ENCODE measurements around the gene DNPH1. TPM values are rescaled to one million over a fixed set of nuclear protein-coding genes. Genes with fewer than 3 reads are reported as not detected.
A peak's percentile ranks its signal among the peaks of the same experiment; 100 is the strongest.

Gene DNPH1
- total RNA-seq, 3 donors from 2014 or later, result 46.5 to 61.1 (median 53.7) TPM

DNA sequence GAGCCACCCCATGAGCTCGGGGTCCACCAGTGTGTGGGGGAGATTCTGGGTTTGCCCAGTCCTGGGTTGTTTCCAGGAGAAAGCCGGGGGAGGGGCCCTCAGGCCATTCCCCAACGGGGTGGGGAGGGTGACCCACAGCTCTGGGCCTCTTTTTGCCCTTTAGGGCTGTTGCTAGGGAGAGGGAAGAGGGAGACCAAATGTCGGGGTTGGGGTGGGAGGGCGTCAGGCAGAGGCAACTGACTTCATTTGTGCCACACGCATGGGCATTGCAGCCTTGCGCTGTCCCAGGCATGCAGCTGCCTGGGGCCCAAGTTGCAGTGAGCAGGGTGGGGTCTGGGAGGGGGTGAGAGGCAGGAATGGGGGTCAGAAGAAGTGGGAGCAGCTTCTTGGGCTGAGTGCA, 49.2 kb downstream of the DNPH1 start:
- H3K4me1 ChIP-seq, result peaks cover 0 to 15% of the 10 kb centered on the region in 2 donors

DNA sequence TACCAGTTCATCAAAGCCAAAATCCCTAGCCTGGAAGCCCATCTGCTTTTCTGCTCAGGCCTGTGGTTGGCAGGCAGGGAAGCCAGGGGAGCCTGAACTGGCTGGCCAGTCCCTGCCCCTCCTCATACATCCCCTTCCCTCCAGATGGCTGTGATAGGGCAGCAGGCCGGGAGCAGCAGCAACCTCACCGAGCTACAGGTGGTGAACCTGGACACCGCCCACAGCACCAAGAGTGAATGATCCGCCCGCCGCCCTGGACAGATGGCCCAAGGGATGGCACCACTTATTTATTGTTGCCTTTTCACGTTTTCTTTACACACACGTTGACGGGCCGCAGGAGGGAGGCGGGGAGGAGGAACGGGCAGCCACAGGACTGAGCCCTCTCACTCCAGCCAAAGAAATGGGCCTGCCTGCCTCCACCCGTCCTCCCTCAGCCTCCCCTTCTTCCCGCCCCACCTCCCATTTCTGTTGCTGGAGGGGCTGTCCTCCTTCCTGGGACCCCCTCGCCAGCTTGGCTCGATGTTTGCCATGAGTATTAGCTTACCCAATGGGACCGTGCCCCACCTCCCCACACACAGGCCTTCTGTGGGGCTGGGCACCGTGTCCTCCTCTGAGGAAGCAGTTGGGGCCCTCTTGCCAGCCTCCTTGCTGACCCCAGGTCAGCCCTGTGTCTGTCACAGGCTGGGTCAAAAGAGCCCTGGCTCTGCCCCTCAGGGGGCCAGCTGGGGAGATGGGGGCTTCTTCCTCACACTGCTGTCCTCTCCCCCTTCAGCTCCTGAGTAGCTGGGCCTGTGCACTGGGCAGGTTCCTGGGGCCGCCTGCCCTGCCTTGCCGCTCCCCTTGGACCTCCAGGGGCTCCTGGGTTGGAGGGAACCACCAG, 50.1 kb downstream of the DNPH1 start:
- no peak overlapping the region for H3K4me3 ChIP-seq
- no peaks in the 10 kb centered on the region for H3K27me3 ChIP-seq
- DNase-seq (ENCODE audit: low spot score in 2 of 2), result no peak
- intact Hi-C loops (cut with DNase I; ENCODE audit: low total_unique reads), result no loop called here
- peak overlapping the region in 1 of 2 donors; percentile 14 for H3K27ac ChIP-seq
- H3K9me3 ChIP-seq, result no peaks in the 10 kb centered on the region
- no peaks in the 10 kb centered on the region for H3K36me3 ChIP-seq
- H3K4me1 ChIP-seq, result peaks cover 0 to 18% of the 10 kb centered on the region in 2 donors
- TF ChIP-seq, protein P1, sequence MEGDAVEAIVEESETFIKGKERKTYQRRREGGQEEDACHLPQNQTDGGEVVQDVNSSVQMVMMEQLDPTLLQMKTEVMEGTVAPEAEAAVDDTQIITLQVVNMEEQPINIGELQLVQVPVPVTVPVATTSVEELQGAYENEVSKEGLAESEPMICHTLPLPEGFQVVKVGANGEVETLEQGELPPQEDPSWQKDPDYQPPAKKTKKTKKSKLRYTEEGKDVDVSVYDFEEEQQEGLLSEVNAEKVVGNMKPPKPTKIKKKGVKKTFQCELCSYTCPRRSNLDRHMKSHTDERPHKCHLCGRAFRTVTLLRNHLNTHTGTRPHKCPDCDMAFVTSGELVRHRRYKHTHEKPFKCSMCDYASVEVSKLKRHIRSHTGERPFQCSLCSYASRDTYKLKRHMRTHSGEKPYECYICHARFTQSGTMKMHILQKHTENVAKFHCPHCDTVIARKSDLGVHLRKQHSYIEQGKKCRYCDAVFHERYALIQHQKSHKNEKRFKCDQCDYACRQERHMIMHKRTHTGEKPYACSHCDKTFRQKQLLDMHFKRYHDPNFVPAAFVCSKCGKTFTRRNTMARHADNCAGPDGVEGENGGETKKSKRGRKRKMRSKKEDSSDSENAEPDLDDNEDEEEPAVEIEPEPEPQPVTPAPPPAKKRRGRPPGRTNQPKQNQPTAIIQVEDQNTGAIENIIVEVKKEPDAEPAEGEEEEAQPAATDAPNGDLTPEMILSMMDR (IDR thresholded peaks at IDR 0.05), result no peak
- TF ChIP-seq POLR2A (IDR thresholded peaks at IDR 0.05), result no peak
- TF ChIP-seq POLR2AphosphoS5 (IDR thresholded peaks at IDR 0.05), result no peak

More for the DNA sequence above, 49.2 kb downstream of the DNPH1 start:
- Histone ChIP-seq H3K9me3 (no peaks in the 10 kb centered on the region), H3K27ac (peak overlapping the region; percentile 7 to 86), H3K27me3 (no peaks in the 10 kb centered on the region), H3K36me3 (no peaks in the 10 kb centered on the region), H3K4me3 (no peak overlapping the region)
- no peak for TF ChIP-seq POLR2A (IDR thresholded peaks at IDR 0.05)
- TF ChIP-seq, protein P1 (IDR thresholded peaks at IDR 0.05), result no peak
- TF ChIP-seq POLR2AphosphoS5 (IDR thresholded peaks at IDR 0.05), result no peak
- intact Hi-C loops (cut with DNase I; ENCODE audit: low total_unique reads), result no loop called here
- no peak for DNase-seq (ENCODE audit: low spot score in 2 of 2)

- no peaks in the 10 kb centered on the region for H3K9me3 ChIP-seq
- peak overlapping the region in 1 of 2 donors; percentile 14 for H3K27ac ChIP-seq
- TF ChIP-seq, protein P1 (IDR thresholded peaks at IDR 0.05), result no peak
- TF ChIP-seq POLR2AphosphoS5 (IDR thresholded peaks at IDR 0.05) (no peak), POLR2A (IDR thresholded peaks at IDR 0.05) (no peak)
- DNase-seq (ENCODE audit: low spot score in 2 of 2), result no peak
- H3K36me3 ChIP-seq, result no peaks in the 10 kb centered on the region
- no peaks in the 10 kb centered on the region for H3K27me3 ChIP-seq
- intact Hi-C loops (cut with DNase I; ENCODE audit: low total_unique reads), result no loop called here
- no peak overlapping the region for H3K4me3 ChIP-seq
- peaks cover 8 to 25% of the 10 kb centered on the region in 2 donors for H3K4me1 ChIP-seq
Observed at GRCh38 chr6:43178150-43178549, 51.1 kb downstream of the DNPH1 start.

GRCh38 chr6:43176423-43176786, 52.9 kb downstream of the DNPH1 start:
- peak overlapping the region; percentile 99 to 100 for H3K27ac ChIP-seq
- intact Hi-C loops (cut with DNase I; ENCODE audit: low total_unique reads), result no loop called here
- TF ChIP-seq, protein P1 (IDR thresholded peaks at IDR 0.05), result no peak
- no peak for TF ChIP-seq POLR2A (IDR thresholded peaks at IDR 0.05)
- no peak for TF ChIP-seq POLR2AphosphoS5 (IDR thresholded peaks at IDR 0.05)
- no peaks in the 10 kb centered on the region for H3K27me3 ChIP-seq
- peaks cover 11 to 24% of the 10 kb centered on the region in 2 donors for H3K4me1 ChIP-seq
- no peak overlapping the region for H3K4me3 ChIP-seq
- H3K36me3 ChIP-seq, result no peaks in the 10 kb centered on the region
- H3K9me3 ChIP-seq, result no peaks in the 10 kb centered on the region
- DNase-seq (ENCODE audit: low spot score in 2 of 2), result no peak

GRCh38 chr6:43175676-43176422, 53.4 kb downstream of the DNPH1 start:
- Histone ChIP-seq H3K36me3 (no peaks in the 10 kb centered on the region), H3K27ac (peak overlapping the region; percentile 99 to 100), H3K4me3 (no peak overlapping the region), H3K4me1 (peaks cover 11 to 24% of the 10 kb centered on the region in 2 donors), H3K27me3 (no peaks in the 10 kb centered on the region), H3K9me3 (no peaks in the 10 kb centered on the region)
- TF ChIP-seq POLR2AphosphoS5 (IDR thresholded peaks at IDR 0.05), result no peak
- no peak for TF ChIP-seq POLR2A (IDR thresholded peaks at IDR 0.05)
- TF ChIP-seq, protein P1 (IDR thresholded peaks at IDR 0.05), result no peak
- no peak for DNase-seq (ENCODE audit: low spot score in 2 of 2)
- intact Hi-C loops (cut with DNase I; ENCODE audit: low total_unique reads), result no loop called here

All from breast epithelium (tissue), 4 donors.